Liver (tissue), 9 donors: ENCODE results near the gene GRIK2. TPM values are rescaled to one million over a fixed set of nuclear protein-coding genes. Genes with fewer than 3 reads are reported as not detected.

Experiments
- DNase-seq: peaks from one replicate; pipeline ENCODE4 v3.0.0-alpha.2; 2017; ENCODE audit warnings: low spot score
- H3K27ac ChIP-seq, 2 donors: one replicate each; pipeline ENCODE4 v1.7.0; 2013; ENCODE audit warnings: inconsistent platforms in 2 of 2, low read length in 2 of 2, control low read depth in 1 of 2, low read depth in 1 of 2, mild to moderate bottlenecking in 1 of 2
- H3K27me3 ChIP-seq, 4 donors: one replicate each; pipeline versions ENCODE4 v1.6.1 to v1.7.0; 2013; ENCODE audit warnings: low read length in 3 of 4, inconsistent platforms in 1 of 4, mild to moderate bottlenecking in 1 of 4, moderate library complexity in 1 of 4; ENCODE audit not compliant: control insufficient read depth in 4 of 4, insufficient read depth in 4 of 4
- H3K36me3 ChIP-seq, 4 donors: one replicate each; pipeline versions ENCODE4 v1.6.1 to v1.7.0; 2013; ENCODE audit warnings: low read length in 3 of 4, mild to moderate bottlenecking in 3 of 4, low read depth in 1 of 4, moderate library complexity in 1 of 4; ENCODE audit not compliant: control insufficient read depth in 4 of 4, insufficient read depth in 3 of 4
- H3K4me1 ChIP-seq, 4 donors: one replicate each; pipeline versions ENCODE4 v1.6.1 to v1.7.0; 2013; ENCODE audit warnings: low read length in 3 of 4, mild to moderate bottlenecking in 3 of 4, moderate library complexity in 1 of 4; ENCODE audit not compliant: control insufficient read depth in 4 of 4, insufficient read depth in 4 of 4
- H3K4me3 ChIP-seq, 3 donors: one replicate each; pipeline versions ENCODE4 v1.6.1 to v1.7.0; 2013; ENCODE audit warnings: low read length in 3 of 3, control low read depth in 1 of 3, low read depth in 1 of 3, mild to moderate bottlenecking in 1 of 3
- H3K9ac ChIP-seq, 2 donors: one replicate each; pipeline ENCODE4 v1.7.0; 2013; ENCODE audit warnings: low read length in 2 of 2, mild to moderate bottlenecking in 2 of 2, moderate library complexity in 2 of 2, control low read depth in 1 of 2, low read depth in 1 of 2
- H3K9me3 ChIP-seq, 4 donors: one replicate each; pipeline versions ENCODE4 v1.6.1 to v1.7.0; 2013; ENCODE audit warnings: low read length in 3 of 4; ENCODE audit not compliant: control insufficient read depth in 4 of 4
- ATF3 ChIP-seq: IDR thresholded peaks from 2 replicates; pipeline ENCODE4 v1.6.1; 2016; ENCODE audit warnings: antibody characterized with exemption
- FOXA1 ChIP-seq: IDR thresholded peaks from 2 replicates; pipeline ENCODE4 v1.6.1; 2016; ENCODE audit warnings: antibody characterized with exemption
- FOXA2 ChIP-seq: IDR thresholded peaks from 2 replicates; pipeline ENCODE4 v1.6.1; 2016; ENCODE audit warnings: antibody characterized with exemption
- MAX ChIP-seq: IDR thresholded peaks from 2 replicates; pipeline ENCODE4 v1.6.1; 2016; ENCODE audit warnings: antibody characterized with exemption
- NR2F2 ChIP-seq: IDR thresholded peaks from 2 replicates; pipeline ENCODE4 v1.6.1; 2016; ENCODE audit warnings: antibody characterized with exemption
- REST ChIP-seq: IDR thresholded peaks from 2 replicates; pipeline ENCODE4 v1.6.1; 2016; ENCODE audit warnings: antibody characterized with exemption, mild to moderate bottlenecking
- SP1 ChIP-seq: IDR thresholded peaks from 2 replicates; pipeline ENCODE4 v1.6.1; 2018; ENCODE audit warnings: antibody characterized with exemption, mild to moderate bottlenecking
- YY1 ChIP-seq: IDR thresholded peaks from 2 replicates; pipeline ENCODE4 v1.6.1; 2016; ENCODE audit warnings: antibody characterized with exemption, mild to moderate bottlenecking
- WGBS: extraction: QIAGEN DNeasy Blood & Tissue Kit; methylation state at CpG from one replicate; pipeline ENCODE4 v1.1.7; 2013; 5-methylcytosine and 5-hydroxymethylcytosine counted together
- polyA plus RNA-seq, 2 donors: library from polyadenylated mRNA; stranded (reverse) in 1 of 2; unstranded in 1 of 2; fragments of 200-250 nt in 1 of 2; fragments of >200 nt in 1 of 2; fragmentation: Nextera tagmentation in 1 of 2; extraction: Ambion mirVana in 1 of 2; gene quantifications; one replicate each; pipeline versions ENCODE4 v1.2.1 to v1.2.3, GENCODE V29; 2013 to 2015
- total RNA-seq, 2 donors: library from RNA; depleted of rRNA; stranded (reverse); fragments of >200 nt; gene quantifications; one replicate each; pipeline ENCODE4 v1.2.3, GENCODE V29; 2014
- donor health status: healthy.
- donor health status: healthy.
- donor health status: healthy.
- donor health status: healthy.
- donor health status: healthy.

The GRIK2 gene
- total and polyA plus RNA-seq, 4 donors = 0.02 to 0.17 (median 0.05) TPM

GRCh38 chr6:101391772-101392585 lies 1.5 kb upstream of the GRIK2 start:
- no peak overlapping the region for H3K27ac ChIP-seq
- TF ChIP-seq ATF3 = no peak
- TF ChIP-seq MAX = no peak
- TF ChIP-seq SP1 = no peak
- no peak for TF ChIP-seq FOXA1
- no peak for TF ChIP-seq FOXA2
- no peak for TF ChIP-seq REST
- TF ChIP-seq NR2F2 = no peak
- no peak for TF ChIP-seq YY1
- no peaks in the 10 kb centered on the region for H3K36me3 ChIP-seq
- DNase-seq = no peak
- peaks cover 0 to 7% (median 3%) of the 10 kb centered on the region in 4 donors for H3K4me1 ChIP-seq
- 8% methylated on average over 24 of the region's 24 CpGs for WGBS
- H3K9me3 ChIP-seq = no peaks in the 10 kb centered on the region
- H3K4me3 ChIP-seq = no peak overlapping the region
- H3K9ac ChIP-seq = no peak overlapping the region
- H3K27me3 ChIP-seq = peaks cover 0 to 8% (median 7%) of the 10 kb centered on the region in 4 donors

- peaks cover 0 to 8% (median 7%) of the 10 kb centered on the region in 4 donors for H3K27me3 ChIP-seq
- no peak for DNase-seq
These were observed 800 bp upstream of the GRIK2 start for GRCh38 chr6:101392586-101393230.

GRCh38 chr6:101393829-101394251 lies 332 bp downstream of the GRIK2 start:
- no peak overlapping the region for H3K27ac ChIP-seq
- TF ChIP-seq ATF3 (no peak), MAX (no peak)
- no peak for DNase-seq
- peak overlapping the region in 1 of 3 donors; percentile 38 for H3K4me3 ChIP-seq
- H3K9me3 ChIP-seq = peaks cover 0 to under 1% (median 0%) of the 10 kb centered on the region in 4 donors
- H3K36me3 ChIP-seq = no peaks in the 10 kb centered on the region
- 2% methylated on average over 28 of the region's 28 CpGs for WGBS
- peaks cover 0 to 7% (median 3%) of the 10 kb centered on the region in 4 donors for H3K4me1 ChIP-seq
- no peak overlapping the region for H3K9ac ChIP-seq
- peaks cover 0 to 9% (median 7%) of the 10 kb centered on the region in 4 donors for H3K27me3 ChIP-seq

More at GRCh38 chr6:101392586-101393230, 800 bp upstream of the GRIK2 start:
- TF ChIP-seq NR2F2 = no peak
- H3K36me3 ChIP-seq = no peaks in the 10 kb centered on the region
- no peak overlapping the region for H3K27ac ChIP-seq
- H3K4me1 ChIP-seq = peaks cover 0 to 7% (median 3%) of the 10 kb centered on the region in 4 donors
- no peak overlapping the region for H3K4me3 ChIP-seq
- WGBS = 5% methylated on average over 26 of the region's 26 CpGs
- H3K9ac ChIP-seq = no peak overlapping the region
- H3K9me3 ChIP-seq = no peaks in the 10 kb centered on the region
